ENCODE data around the gene THAP5. TPM values are rescaled to one million over a fixed set of nuclear protein-coding genes. Genes with fewer than 3 reads are reported as not detected.

The THAP5 gene
- total RNA-seq, 1 donor from 2014 or later = 9.1 TPM

DNA sequence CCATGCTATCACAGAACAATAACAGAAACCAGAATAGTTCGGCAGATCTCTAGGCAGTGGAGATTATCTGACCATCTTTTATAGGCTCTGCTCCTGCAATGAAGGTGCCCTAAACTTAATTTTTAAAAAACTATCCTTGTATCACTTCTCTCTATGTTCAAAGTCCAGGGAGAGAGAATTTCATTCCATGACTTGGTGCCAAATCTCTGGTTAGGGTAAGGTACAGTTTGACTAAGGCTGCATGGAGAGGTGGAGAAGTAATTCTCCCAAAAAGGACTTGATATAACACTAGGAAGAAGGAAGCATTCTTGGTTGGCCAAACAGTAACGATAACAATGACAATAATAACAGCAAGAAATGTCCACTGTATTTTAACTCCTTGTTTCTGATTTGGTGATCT is 40.1 kb upstream of the THAP5 start:
- TF ChIP-seq, protein P1, sequence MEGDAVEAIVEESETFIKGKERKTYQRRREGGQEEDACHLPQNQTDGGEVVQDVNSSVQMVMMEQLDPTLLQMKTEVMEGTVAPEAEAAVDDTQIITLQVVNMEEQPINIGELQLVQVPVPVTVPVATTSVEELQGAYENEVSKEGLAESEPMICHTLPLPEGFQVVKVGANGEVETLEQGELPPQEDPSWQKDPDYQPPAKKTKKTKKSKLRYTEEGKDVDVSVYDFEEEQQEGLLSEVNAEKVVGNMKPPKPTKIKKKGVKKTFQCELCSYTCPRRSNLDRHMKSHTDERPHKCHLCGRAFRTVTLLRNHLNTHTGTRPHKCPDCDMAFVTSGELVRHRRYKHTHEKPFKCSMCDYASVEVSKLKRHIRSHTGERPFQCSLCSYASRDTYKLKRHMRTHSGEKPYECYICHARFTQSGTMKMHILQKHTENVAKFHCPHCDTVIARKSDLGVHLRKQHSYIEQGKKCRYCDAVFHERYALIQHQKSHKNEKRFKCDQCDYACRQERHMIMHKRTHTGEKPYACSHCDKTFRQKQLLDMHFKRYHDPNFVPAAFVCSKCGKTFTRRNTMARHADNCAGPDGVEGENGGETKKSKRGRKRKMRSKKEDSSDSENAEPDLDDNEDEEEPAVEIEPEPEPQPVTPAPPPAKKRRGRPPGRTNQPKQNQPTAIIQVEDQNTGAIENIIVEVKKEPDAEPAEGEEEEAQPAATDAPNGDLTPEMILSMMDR (conservative IDR thresholded peaks at IDR 0.05; ENCODE audit: low read depth, low read length) = no peak
- H3K4me3 ChIP-seq (ENCODE audit: low read depth, low read length) = no peak overlapping the region
- no peak for DNase-seq (ENCODE audit: low read depth)

DNA sequence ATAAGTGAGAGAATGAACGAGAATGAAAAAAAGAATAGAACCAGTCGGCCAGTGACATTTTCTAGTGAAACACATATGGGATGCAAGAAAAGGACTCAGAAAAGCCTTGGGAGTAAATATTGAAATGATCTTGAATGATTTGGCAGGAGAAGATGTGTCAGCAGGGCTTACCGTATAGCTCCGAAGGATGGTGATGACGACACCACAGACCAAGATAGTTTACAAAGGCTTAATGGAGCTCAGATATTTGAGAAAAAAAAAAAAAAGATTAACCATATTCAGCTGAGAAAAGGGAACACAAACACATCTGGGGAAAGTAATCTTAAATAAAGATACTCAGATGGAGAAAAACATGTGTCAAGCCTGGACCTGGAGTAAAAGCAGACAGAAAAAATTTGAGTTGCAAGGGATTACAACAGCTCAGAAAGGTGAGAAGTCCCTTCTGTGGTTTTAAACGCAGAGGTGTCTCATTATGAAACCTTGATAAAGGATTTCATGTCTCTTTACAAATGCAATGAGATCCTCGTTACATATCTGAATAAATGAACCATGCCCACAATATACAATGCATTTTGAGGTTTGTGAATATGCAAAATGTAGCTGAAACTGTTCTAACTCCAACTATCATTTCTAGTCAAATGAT is 36.2 kb upstream of the THAP5 start:
- TF ChIP-seq, protein P1 (conservative IDR thresholded peaks at IDR 0.05; ENCODE audit: low read depth, low read length) = no peak
- no peak for DNase-seq (ENCODE audit: low read depth)
- H3K4me3 ChIP-seq (ENCODE audit: low read depth, low read length) = no peak overlapping the region

DNA sequence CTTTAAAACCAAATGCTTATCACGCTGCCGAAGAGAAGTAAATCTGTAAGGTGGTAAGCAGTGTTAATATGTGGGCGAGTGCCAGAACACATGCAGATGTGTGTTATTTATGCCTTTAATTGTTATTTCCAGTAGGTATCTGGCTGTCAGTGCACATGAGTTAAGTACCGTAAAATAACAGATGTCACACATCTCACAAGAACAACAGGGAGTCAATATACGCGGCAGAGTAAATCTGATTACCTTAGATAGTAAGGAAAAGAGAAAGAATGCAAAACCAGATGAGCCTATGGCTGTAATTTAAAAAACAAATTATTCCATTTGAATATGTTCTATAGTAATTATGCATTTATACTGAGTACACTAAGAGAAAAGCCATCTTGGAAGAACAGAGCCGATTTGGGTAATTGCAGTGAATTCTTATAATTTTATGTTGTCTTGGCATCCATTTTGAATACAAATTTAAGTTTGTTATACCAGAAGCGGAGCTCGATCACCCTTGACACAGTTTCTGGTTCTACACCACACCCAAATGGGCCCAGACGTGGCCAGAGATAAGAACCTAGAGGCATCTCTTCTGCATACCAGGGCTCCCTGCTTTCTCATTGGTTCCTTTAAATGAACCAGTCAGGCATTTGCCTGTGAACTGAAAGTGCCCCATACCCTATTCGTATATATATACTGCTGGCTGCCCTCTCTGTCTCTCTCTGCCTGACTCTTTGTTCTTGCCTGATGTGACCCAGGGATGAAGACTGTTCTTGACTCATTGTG is 35.0 kb upstream of the THAP5 start:
- TF ChIP-seq, protein P1 (conservative IDR thresholded peaks at IDR 0.05; ENCODE audit: low read depth, low read length) = no peak
- no peak for DNase-seq (ENCODE audit: low read depth)
- no peak overlapping the region for H3K4me3 ChIP-seq (ENCODE audit: low read depth, low read length)

DNA sequence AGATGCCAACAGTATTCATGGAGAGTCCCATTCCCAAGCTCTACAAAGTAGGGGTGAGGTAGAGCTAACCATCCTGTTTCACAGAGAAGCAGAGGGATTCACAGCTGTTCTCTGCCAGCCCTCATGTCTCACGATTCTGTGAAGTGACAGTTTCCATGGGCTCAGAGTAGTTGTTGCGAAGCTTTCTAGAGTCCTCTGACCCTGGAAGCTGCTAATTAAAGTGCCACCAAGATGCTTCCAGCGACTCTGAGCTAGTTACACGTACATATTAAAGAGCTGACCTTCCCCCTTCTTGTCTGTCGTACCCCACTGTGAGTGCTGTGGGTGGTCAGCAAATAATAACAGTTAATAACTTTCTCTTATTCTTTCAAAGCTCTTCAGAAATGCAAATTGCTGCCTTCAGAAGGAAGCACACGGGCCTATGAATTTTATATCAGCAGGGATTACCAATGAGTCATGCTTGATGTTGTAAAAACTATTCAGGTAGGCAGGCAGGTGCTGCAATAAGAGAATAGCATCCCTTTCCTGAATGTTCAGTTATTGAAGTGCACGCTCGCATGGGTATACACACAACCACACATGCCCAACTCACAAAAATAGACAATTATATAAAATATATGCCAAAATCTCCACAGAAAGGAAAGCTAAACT is 34.3 kb upstream of the THAP5 start:
- TF ChIP-seq, protein P1 (conservative IDR thresholded peaks at IDR 0.05; ENCODE audit: low read depth, low read length) = no peak
- H3K4me3 ChIP-seq (ENCODE audit: low read depth, low read length) = no peak overlapping the region
- no peak for DNase-seq (ENCODE audit: low read depth)

DNA sequence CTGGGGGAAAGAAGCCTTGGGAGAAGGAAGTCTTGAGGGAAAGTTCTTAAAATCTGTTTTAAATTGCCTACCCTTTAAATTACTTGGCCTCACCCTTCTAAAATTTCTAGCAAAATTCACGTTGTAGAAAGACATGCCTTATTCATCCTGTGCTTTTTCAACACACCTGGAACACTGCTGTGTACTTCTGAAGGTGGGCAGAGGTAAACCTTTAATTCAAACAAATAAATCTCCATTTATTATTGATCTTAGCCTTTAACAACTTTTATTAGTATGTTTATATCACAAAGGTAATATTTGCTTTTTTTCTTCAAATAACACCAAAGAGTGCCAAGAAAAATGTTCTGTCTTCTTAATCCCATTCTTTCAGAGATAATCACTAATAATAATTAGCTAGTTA is 30.9 kb upstream of the THAP5 start:
- no peak overlapping the region for H3K4me3 ChIP-seq (ENCODE audit: low read depth, low read length)
- no peak for DNase-seq (ENCODE audit: low read depth)
- TF ChIP-seq, protein P1 (conservative IDR thresholded peaks at IDR 0.05; ENCODE audit: low read depth, low read length) = no peak

DNA sequence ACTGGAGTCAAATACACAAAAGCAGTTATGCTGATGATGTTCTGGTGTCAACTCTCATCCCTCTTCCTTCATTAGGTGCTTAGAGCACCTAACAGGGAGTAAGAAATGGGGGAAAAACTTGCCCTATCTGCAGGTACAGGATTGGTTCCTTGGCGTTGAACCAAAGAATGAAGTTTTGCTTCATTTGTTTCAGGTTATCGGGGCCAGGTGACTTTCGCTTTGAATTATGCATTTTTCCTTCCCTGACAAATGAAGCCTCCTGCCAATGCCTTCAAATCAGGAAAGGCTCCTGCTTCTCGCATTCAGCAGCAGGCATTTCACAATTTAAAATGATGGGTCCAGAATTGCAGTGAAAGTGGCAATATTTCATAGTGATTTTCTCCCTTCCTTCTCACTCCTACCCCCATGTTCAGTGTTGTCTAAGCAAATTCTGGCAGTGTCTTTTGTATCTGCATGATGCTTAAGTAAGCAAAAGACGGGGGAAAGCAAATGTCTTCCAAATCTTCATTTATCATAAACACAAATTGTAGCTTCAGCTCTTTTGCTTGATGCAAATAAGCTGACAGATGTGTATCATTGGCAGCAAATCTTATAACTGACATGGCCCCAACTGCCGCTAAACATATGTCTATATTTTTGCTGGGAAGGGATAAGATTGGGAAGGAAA is 29.5 kb upstream of the THAP5 start:
- TF ChIP-seq, protein P1 (conservative IDR thresholded peaks at IDR 0.05; ENCODE audit: low read depth, low read length) = no peak
- no peak for DNase-seq (ENCODE audit: low read depth)
- no peak overlapping the region for H3K4me3 ChIP-seq (ENCODE audit: low read depth, low read length)

All from epithelial cell of proximal tubule (primary cell).